Activated B cell treated with CpG ODN at 0.5 μM for 24 hours (primary cell): ENCODE measurements around the gene NCAM1. TPM values are rescaled to one million over a fixed set of nuclear protein-coding genes. Genes with fewer than 3 reads are reported as not detected.

Experiments used
- ATAC-seq: fragments of 200-7000 bp; cut with Tn5 transposase; one replicate; pipeline ENCODE4 v1.10.0; 2021; ENCODE audit warnings: low read depth, mild to moderate bottlenecking, moderate library complexity
- CTCF ChIA-PET: fragments of 350-600 bp; sonication (Branson Sonifier 250); formaldehyde crosslinking; loops from one replicate; lab custom pipeline; 2021; ENCODE audit warnings: antibody characterized with exemption; lab: Charles Lee
- POLR2A ChIA-PET: fragments of 350-600 bp; sonication (Branson Sonifier 250); formaldehyde crosslinking; loops from one replicate; lab custom pipeline; 2021; ENCODE audit warnings: antibody characterized with exemption; lab: Charles Lee
- DNase-seq: peaks from one replicate; pipeline ENCODE4 v3.0.0; 2022
- H3K27ac Mint-ChIP-seq: one replicate; pipeline ENCODE4 v1.8.0; 2020; ENCODE audit warnings: mixed read lengths
- H3K27me3 Mint-ChIP-seq: one replicate; pipeline ENCODE4 v1.8.0; 2021; ENCODE audit warnings: mixed read lengths
- H3K36me3 Mint-ChIP-seq: one replicate; pipeline ENCODE4 v1.8.0; 2021; ENCODE audit warnings: low read depth, mixed read lengths
- H3K4me1 Mint-ChIP-seq: one replicate; pipeline ENCODE4 v1.8.0; 2021; ENCODE audit warnings: mixed read lengths
- H3K4me3 Mint-ChIP-seq: one replicate; pipeline ENCODE4 v1.8.0; 2020; ENCODE audit warnings: mild to moderate bottlenecking, mixed read lengths
- H3K9me3 Mint-ChIP-seq: one replicate; pipeline ENCODE4 v1.8.0; 2020; ENCODE audit warnings: mixed read lengths
- CTCF ChIP-seq: fragments of 200-600 bp; IDR thresholded peaks from one replicate; pipeline ENCODE4 v1.8.0; 2022; ENCODE audit warnings: antibody characterized with exemption, mild to moderate bottlenecking
- intact Hi-C: fragments of 100-400 bp; cut with micrococcal nuclease; formaldehyde crosslinking; loops from one replicate; pipeline ENCODE4 v1.15.1; 2024
- total RNA-seq: library from RNA; stranded (reverse); gene quantifications from 2 replicates; pipeline ENCODE4 v1.2.3, GENCODE V29; 2022

NCAM1 gene
- total RNA-seq, 1 donor from 2014 or later: not detected

- no peak for TF ChIP-seq CTCF
- peaks cover 9% of the 10 kb centered on the region for H3K4me1 Mint-ChIP-seq
- ATAC-seq: no peak
- H3K27me3 Mint-ChIP-seq: peaks cover 7% of the 10 kb centered on the region
- H3K36me3 Mint-ChIP-seq: no peaks in the 10 kb centered on the region
- no peak for DNase-seq
- intact Hi-C loops: no loop called here
- H3K9me3 Mint-ChIP-seq: no peaks in the 10 kb centered on the region
- no peak overlapping the region for H3K4me3 Mint-ChIP-seq
- no peak overlapping the region for H3K27ac Mint-ChIP-seq
- POLR2A ChIA-PET: no interaction called here
- CTCF ChIA-PET: no interaction called here
Observed at GRCh38 chr11:113188371-113188834, 227.2 kb downstream of the NCAM1 start.

- Mint-ChIP-seq H3K4me1 (peaks cover 9% of the 10 kb centered on the region), H3K4me3 (no peak overlapping the region), H3K36me3 (no peaks in the 10 kb centered on the region), H3K9me3 (no peaks in the 10 kb centered on the region), H3K27ac (no peak overlapping the region), H3K27me3 (peaks cover 7% of the 10 kb centered on the region)
- ATAC-seq (no peak), DNase-seq (no peak)
- intact Hi-C loops: no loop called here
- TF ChIP-seq CTCF: no peak
- POLR2A ChIA-PET: no interaction called here
- CTCF ChIA-PET: no interaction called here
Observed at GRCh38 chr11:113189909-113190667, 228.9 kb downstream of the NCAM1 start.

GRCh38 chr11:113192121-113192925 lies 231.1 kb downstream of the NCAM1 start:
- ATAC-seq (no peak), DNase-seq (no peak)
- Mint-ChIP-seq H3K4me1 (peaks cover 9% of the 10 kb centered on the region), H3K27ac (no peak overlapping the region), H3K4me3 (no peak overlapping the region), H3K27me3 (peaks cover 7% of the 10 kb centered on the region), H3K9me3 (no peaks in the 10 kb centered on the region), H3K36me3 (no peaks in the 10 kb centered on the region)
- ChIA-PET POLR2A (no interaction called here), CTCF (no interaction called here)
- TF ChIP-seq CTCF: no peak
- intact Hi-C loops: no loop called here

- H3K36me3 Mint-ChIP-seq: no peaks in the 10 kb centered on the region
- H3K4me1 Mint-ChIP-seq: peaks cover 9% of the 10 kb centered on the region
- no peak for DNase-seq
- ChIA-PET POLR2A (no interaction called here), CTCF (no interaction called here)
- H3K9me3 Mint-ChIP-seq: no peaks in the 10 kb centered on the region
- intact Hi-C loops: no loop called here
- H3K4me3 Mint-ChIP-seq: no peak overlapping the region
- peaks cover 7% of the 10 kb centered on the region for H3K27me3 Mint-ChIP-seq
- no peak overlapping the region for H3K27ac Mint-ChIP-seq
- ATAC-seq: no peak
- no peak for TF ChIP-seq CTCF
Observed at GRCh38 chr11:113193016-113193415, 231.8 kb downstream of the NCAM1 start.

- POLR2A ChIA-PET: no interaction called here
- no peaks in the 10 kb centered on the region for H3K36me3 Mint-ChIP-seq
- no peak overlapping the region for H3K4me3 Mint-ChIP-seq
- H3K4me1 Mint-ChIP-seq: peaks cover under 1% of the 10 kb centered on the region
- intact Hi-C loops: no loop called here
- H3K27me3 Mint-ChIP-seq: peaks cover 7% of the 10 kb centered on the region
- no peak overlapping the region for H3K27ac Mint-ChIP-seq
- CTCF ChIA-PET: no interaction called here
- ATAC-seq (no peak), DNase-seq (no peak)
- no peak for TF ChIP-seq CTCF
- H3K9me3 Mint-ChIP-seq: no peaks in the 10 kb centered on the region
Observed at GRCh38 chr11:113193946-113194345, 232.7 kb downstream of the NCAM1 start.
